AG04450 (cell line): Measurements from ENCODE around the gene IRF2BP2. TPM values are rescaled to one million over a fixed set of nuclear protein-coding genes. Genes with fewer than 3 reads are reported as not detected.

Experiments
- CTCF ChIA-PET: fragments of 300-600, 350-600 bp; formaldehyde crosslinking; extraction: SDS; loops from one replicate; lab custom pipeline; 2022; ENCODE audit warnings: antibody characterized with exemption, inconsistent platforms; lab: Charles Lee
- POLR2A ChIA-PET: fragments of 350-600 bp; formaldehyde crosslinking; extraction: SDS; loops from one replicate; lab custom pipeline; 2021; ENCODE audit warnings: antibody characterized with exemption, inconsistent platforms; lab: Yijun Ruan, JAX
- DNase-seq: peaks from one replicate; pipeline ENCODE4 v3.0.0-alpha.2; 2011; ENCODE audit warnings: low read depth, low spot score
- H3K27ac ChIP-seq: one replicate; pipeline ENCODE4 v1.5.1; 2012; ENCODE audit warnings: low read depth, low read length, control low read depth
- H3K27me3 ChIP-seq: one replicate; pipeline ENCODE4 v1.6.0; 2012; ENCODE audit warnings: low read length; ENCODE audit not compliant: control insufficient read depth, insufficient read depth
- H3K4me3 ChIP-seq: 2 replicates; pipeline ENCODE4 v1.5.1; 2011; ENCODE audit warnings: mild to moderate bottlenecking, low read depth, low read length, control low read depth
- H3K9me3 ChIP-seq: 2 replicates; pipeline ENCODE4 v1.5.1; 2012; ENCODE audit warnings: low read length; ENCODE audit not compliant: control insufficient read depth, insufficient read depth
- polyA plus RNA-seq: library from polyadenylated mRNA; depleted of rRNA; stranded (reverse); fragments of >200 nt; gene quantifications from 2 replicates; pipeline ENCODE4 v1.2.3, GENCODE V29; 2011
- TF ChIP-seq, protein P1 (sequence below): IDR thresholded peaks from 2 replicates; pipeline ENCODE4 v1.5.1; 2011; ENCODE audit warnings: low read depth, low read length, control low read depth, inconsistent platforms

Gene IRF2BP2
- polyA plus RNA-seq, 1 experiment, result 20.3 TPM

GRCh38 chr1:234611847-234612351 lies 1.9 kb upstream of the IRF2BP2 start:
- peaks cover 3% of the 10 kb centered on the region; the same call in 1 of the 2 replicates for H3K9me3 ChIP-seq
- H3K27me3 ChIP-seq, result no peaks in the 10 kb centered on the region
- no peak for DNase-seq
- peak overlapping the region; percentile 29; the same call in 1 of the 2 replicates for H3K4me3 ChIP-seq
- POLR2A ChIA-PET, result interaction anchor here (0.7 to 5.9 kb wide), 6 partner anchors 10 to 472 kb away, joined by 3 to 79 read pairs (median 14); no protein-coding TSS in a partner anchor
- H3K27ac ChIP-seq, result peak overlapping the region; percentile 97
- CTCF ChIA-PET, result interaction anchor here (0.7 to 3.0 kb wide), 8 partner anchors 10 to 511 kb away, joined by 3 to 15 read pairs (median 4); no protein-coding TSS in a partner anchor
- TF ChIP-seq, protein P1, sequence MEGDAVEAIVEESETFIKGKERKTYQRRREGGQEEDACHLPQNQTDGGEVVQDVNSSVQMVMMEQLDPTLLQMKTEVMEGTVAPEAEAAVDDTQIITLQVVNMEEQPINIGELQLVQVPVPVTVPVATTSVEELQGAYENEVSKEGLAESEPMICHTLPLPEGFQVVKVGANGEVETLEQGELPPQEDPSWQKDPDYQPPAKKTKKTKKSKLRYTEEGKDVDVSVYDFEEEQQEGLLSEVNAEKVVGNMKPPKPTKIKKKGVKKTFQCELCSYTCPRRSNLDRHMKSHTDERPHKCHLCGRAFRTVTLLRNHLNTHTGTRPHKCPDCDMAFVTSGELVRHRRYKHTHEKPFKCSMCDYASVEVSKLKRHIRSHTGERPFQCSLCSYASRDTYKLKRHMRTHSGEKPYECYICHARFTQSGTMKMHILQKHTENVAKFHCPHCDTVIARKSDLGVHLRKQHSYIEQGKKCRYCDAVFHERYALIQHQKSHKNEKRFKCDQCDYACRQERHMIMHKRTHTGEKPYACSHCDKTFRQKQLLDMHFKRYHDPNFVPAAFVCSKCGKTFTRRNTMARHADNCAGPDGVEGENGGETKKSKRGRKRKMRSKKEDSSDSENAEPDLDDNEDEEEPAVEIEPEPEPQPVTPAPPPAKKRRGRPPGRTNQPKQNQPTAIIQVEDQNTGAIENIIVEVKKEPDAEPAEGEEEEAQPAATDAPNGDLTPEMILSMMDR, result no peak

- DNase-seq, result no peak
- POLR2A ChIA-PET, result interaction anchor here (0.7 to 5.9 kb wide), 9 partner anchors 9 to 472 kb away, joined by 3 to 79 read pairs (median 10); no protein-coding TSS in a partner anchor
- Histone ChIP-seq H3K4me3 (peak overlapping the region; percentile 36), H3K27ac (peak overlapping the region; percentile 97), H3K9me3 (peaks cover 3% of the 10 kb centered on the region; the same call in 1 of the 2 replicates), H3K27me3 (no peaks in the 10 kb centered on the region)
- CTCF ChIA-PET, result interaction anchor here (0.7 to 3.0 kb wide), 9 partner anchors 9 to 512 kb away, joined by 3 to 15 read pairs (median 3); no protein-coding TSS in a partner anchor
- TF ChIP-seq, protein P1, result no peak
Observed at GRCh38 chr1:234611225-234611846, 1.4 kb upstream of the IRF2BP2 start.

DNA sequence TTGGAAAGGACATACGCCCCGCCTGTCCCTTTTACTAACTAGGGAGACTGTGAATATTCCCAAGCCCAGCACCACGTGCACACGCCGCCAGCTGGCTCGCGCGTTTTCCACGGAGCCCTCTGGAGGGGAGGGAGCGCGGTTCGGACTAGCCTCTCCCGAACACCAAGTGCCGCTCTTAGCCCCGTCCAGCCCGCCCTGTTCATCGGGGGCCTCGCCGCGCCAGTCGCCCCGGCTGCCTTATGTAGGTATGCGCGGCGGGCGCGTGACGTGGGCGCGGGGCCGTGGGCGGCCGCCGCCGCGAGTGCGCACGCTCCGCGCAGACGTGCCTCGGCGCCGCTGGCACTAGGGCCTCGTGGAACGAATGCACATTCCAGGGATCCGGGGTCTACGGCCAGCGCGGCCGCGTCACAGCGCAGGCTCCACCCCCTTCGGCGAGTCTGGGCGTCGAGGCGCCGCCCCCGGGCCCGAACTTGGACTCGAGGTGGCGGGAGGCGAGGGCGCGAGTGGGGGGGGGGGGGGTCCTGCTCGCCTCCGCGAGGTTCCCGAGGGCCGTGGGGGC lies 767 bp upstream of the IRF2BP2 start:
- POLR2A ChIA-PET, result interaction anchor here (0.6 to 5.9 kb wide), 13 partner anchors 10 to 473 kb away, joined by 3 to 79 read pairs (median 5); no protein-coding TSS in a partner anchor
- Histone ChIP-seq H3K9me3 (peaks cover 3% of the 10 kb centered on the region; the same call in 1 of the 2 replicates), H3K27ac (peak overlapping the region; percentile 97), H3K27me3 (no peaks in the 10 kb centered on the region), H3K4me3 (peak overlapping the region; percentile 68)
- CTCF ChIA-PET, result interaction anchor here (0.8 to 3.0 kb wide), 6 partner anchors 9 to 483 kb away, joined by 3 to 15 read pairs (median 4); no protein-coding TSS in a partner anchor
- peak; percentile 89 for DNase-seq
- TF ChIP-seq, protein P1, result peak; percentile 16; the same call in 1 of the 2 replicates

DNA sequence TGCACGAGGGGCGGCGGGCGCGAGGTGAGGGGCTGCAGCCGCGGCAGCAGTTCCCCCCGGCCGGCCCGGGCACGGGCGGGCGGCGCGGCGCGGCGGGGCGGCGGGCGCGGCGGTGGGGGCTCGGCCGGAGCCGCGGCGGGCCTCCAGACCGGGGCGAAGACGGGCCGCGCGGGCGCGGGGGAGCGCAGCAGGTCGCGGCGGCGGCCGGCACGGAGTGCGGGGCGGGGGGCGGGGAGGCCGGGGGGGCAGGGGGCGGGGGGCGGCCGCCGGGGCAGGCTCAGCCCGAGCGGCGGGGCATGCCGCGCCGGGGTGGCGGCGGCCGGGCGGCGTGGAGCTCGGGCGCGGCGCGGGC lies 311 bp downstream of the IRF2BP2 start:
- no peak for DNase-seq

More for the DNA sequence above, 311 bp downstream of the IRF2BP2 start:
- Histone ChIP-seq H3K4me3 (peak overlapping the region; percentile 79), H3K27ac (no peak overlapping the region), H3K9me3 (peaks cover 3% of the 10 kb centered on the region; the same call in 1 of the 2 replicates), H3K27me3 (no peaks in the 10 kb centered on the region)
- TF ChIP-seq, protein P1, result no peak
- POLR2A ChIA-PET, result interaction anchor here (1.1 to 5.9 kb wide), 6 partner anchors 10 to 361 kb away, joined by 3 to 79 read pairs (median 10); no protein-coding TSS in a partner anchor
- CTCF ChIA-PET, result interaction anchor here (1.5 to 3.0 kb wide), 2 partner anchors 110 to 114 kb away, joined by 3 to 15 read pairs; no protein-coding TSS in a partner anchor
